H54 (cell line): Measurements from ENCODE around the gene TP53I13.

Experiments used
- DNase-seq: peaks from one replicate; pipeline ENCODE4 v3.0.0; 2011; ENCODE audit warnings: low spot score, mixed read lengths; ENCODE audit not compliant: insufficient read length
- FAIRE-seq: peaks from 3 replicates; lab custom pipeline; 2011; peaks lifted over from hg19 to GRCh38; lab: Jason Lieb, UNC
- POLR2A ChIP-seq: IDR thresholded peaks from 2 replicates; pipeline ENCODE4 v1.6.1; 2011; ENCODE audit warnings: low read depth, mild to moderate bottlenecking, low read length

Gene TP53I13

DNA sequence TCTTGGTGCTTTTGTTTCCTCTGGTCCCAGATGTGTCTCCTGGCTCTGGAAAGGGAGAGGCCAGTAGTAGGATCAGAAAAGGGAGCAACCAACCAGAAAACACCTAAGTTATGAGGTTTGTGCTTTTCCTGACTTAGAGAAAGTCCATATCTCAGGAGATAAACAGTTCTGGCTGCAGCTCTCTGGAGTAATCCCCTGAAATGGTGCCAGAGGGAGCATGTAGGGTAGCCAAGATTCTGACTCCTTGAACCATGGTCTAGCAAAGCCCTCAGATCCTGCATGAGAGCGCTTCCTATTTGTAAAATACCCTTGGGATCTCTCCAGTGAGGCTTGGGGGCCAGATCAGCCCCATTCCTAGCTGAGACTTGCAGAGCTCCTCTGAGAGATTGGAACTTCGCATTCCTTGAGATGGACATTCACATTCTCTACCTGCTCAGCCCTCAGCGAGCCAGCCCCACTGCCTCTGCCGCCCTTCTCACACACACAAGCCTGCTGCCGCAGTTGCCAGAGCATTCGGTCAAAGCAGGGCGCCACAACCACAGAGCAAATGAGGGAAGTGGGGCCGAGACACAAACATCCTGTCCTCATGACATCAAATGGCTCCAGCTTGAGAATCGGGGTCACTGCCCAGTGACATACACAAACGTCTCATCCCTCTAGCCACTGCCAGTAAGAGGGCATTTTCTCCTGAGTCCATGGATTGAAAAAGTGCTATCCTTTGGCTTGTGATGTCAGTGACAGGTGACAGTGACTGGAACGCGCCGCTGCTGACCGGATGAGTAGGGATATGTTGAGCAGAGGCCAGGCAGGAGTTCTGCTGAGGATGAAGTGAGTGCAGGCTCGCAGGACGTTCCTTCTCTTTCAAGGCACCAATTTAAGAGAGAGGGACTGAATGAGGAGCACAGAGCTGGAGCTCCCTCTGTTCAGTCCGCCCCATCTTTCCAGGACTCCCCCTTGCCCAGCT lies 6.7 kb upstream of the TP53I13 start:
- DNase-seq = no peak
- FAIRE-seq = no peak
- TF ChIP-seq POLR2A = no peak

DNA sequence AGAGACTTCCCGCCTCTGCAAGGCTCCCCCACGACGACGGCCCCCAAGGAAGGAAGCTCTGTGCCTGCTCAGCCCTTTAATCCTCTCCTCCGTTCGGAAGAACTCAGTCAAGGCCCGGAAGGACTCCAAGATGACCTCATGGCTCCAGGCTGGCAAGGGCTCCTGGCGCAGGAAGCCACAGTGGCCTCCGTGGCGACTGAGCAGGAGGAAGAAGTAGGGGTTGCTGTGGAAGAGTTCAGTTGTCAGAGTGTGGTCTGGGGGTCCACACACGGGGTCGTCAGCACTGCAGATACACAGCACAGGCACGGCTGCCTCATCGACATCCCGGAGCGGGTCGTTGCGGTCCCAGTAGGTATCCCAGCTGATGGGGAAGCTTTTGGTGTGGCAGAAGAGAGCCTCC lies 5.9 kb upstream of the TP53I13 start:
- TF ChIP-seq POLR2A = no peak
- no peak for FAIRE-seq
- DNase-seq = no peak

DNA sequence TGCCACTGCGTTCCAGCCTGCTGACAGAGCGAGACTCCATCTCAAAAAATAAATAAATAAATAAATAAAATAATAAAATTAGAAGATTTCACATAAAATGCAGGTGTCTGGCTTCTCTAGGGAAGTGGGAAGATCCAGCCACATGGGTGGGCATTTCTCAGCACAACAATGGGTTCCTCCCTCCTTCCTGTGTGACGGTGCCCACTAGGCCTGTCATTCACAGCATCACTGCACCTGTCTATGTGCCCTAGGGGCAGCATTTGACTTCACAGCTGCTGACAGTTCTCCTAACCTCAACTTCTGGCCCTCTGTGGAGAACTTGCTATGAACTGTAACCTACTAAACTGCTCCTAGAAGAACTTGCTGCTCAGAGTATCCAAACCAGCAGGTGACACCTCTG lies 4.7 kb upstream of the TP53I13 start:
- no peak for FAIRE-seq
- TF ChIP-seq POLR2A = no peak
- no peak for DNase-seq

DNA sequence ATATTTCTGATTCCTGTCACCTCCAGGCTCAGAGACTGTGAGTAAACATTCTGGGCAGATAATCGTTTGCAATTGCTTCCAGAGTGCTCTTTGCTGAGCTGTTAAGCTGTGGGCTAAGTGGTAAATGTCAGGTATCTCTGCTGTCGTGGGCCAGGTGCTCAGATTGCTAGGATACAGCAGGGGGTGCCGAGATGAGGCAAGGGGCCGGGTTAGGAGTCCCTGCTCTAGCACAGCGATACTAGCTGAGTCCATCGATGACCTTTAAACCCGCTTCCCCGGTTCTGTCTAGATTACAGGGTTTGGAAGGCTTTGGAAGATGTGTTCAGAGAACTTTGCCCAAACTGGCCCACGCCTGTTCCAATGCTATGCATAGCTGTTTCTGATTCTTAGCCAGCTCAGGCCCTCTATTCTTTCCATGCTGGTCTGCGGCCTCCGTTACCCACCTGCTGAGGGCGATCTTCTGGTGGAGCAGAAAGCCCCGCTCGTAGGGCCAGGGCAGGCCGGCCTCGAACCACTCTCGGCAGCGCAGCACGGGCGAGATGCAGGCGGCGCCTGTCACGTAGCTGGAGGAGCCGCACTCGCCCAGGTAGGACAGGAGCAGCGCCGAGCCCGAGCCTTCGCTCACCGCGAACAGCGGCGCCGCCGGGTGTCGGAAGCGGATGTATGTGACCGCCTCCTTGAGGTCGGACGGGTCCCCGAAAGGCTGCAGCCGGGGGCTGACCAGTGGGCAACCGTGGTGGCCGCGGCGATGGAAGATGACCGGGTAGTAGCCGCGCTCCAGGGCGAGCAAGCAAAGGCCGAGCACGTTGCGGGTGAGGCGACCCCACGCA lies 2.6 kb upstream of the TP53I13 start:
- FAIRE-seq (no peak), DNase-seq (no peak)
- no peak for TF ChIP-seq POLR2A

DNA sequence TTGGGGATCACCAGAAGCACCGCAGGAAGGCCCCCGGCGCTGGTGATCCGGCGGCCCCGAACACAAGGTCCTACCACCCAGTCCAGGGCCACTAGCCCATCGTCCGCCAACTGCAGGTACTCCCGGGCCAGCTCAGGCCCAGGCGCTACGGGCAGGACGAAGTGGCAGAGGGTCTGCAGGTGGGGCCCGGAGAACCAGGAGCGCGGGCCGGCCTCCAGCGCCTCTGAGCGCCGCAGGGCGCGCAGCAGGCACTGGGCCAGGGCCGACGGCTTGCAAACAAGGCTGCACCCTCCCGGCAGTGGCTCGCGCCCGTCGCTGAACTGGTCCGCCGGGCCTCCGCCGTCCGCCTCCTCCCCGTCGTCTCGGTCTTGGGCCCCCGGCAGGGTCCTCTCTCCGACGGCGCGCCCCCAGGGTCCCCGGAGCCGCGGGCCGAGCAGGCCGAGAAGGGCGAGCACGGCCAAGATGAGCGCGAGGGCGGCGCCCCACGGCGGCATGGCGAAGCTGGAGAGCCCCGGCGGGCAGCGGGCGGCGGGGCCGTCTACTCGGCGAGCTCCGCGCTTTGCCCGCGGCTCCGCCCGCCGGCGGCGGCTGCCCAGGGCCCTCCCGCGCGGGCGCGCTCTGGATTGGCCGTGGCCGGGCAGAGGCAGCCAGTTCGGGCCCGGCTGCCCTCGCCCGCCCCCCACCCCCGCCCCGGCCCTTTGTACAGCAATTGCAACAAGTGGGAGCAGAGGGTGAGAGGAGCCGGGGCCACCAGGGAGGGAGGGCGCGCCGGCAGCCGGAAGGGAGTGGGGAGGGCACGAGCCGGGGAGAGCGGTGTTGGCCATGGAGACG lies 1.8 kb upstream of the TP53I13 start, which contains the start of gene ABHD15:
Gene ABHD15, minus strand, starts transcription at position 565 of the 831 bp plus-strand sequence. Its CDS starts 71 bp downstream, at position 494.
- DNase-seq = peak; percentile 72
- 0 out of 2 replicates have a peak, but pooled peaks have one; percentile 10 for TF ChIP-seq POLR2A
- no peak for FAIRE-seq

DNA sequence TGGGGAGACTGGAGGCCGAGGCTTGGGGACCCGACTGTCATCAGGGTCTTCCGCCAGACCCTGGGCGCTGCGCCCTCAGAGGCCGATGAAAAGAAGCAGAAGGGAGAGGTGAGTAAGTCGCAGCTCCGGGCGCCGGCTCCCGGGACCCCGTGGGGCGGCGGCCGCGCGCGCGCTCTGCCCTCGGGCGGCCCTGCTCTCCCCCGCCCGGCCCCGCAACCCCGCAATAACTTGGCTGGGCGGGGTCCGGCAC lies 1.3 kb upstream of the TP53I13 start:
- FAIRE-seq (no peak), DNase-seq (no peak)
- TF ChIP-seq POLR2A = no peak

DNA sequence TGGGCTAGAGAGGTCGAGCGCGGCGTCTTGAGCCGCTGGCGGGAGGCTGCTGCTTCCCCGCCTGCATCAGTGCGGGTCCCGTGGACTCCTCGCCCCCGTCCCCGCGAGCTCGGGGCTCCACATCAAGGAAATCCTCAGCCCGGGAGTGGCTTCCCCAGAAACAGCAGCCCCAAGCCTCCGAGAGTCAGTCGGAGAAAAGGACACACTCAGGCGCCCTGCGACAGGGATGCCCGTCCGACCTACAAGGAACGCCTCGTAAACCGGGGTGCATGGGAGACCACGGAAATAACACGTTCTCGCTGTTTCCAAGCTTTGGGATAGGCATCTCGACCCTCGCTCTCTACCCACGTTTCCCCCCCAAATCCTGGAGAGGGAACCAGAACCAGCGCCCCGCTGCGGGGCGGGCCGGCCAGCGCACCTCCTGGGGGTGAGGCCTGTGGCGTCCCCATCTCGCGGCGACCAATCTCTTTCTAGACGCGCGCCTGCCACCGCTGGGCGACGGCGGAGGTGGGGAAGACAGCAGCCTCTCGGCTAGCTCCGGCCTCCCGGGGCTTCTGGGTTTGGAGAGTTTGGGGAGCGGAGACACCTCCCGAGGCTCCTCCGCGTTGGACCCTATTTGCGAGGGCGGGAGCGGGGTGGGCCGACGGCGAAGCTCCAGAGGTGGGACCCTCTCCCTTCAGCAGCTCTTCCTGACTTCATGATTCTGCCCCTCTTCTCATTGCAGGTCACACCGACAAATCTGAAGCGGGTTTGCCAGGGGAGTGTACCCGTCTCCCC lies 759 bp upstream of the TP53I13 start:
- peak; percentile 66 for DNase-seq
- TF ChIP-seq POLR2A = no peak; the same call in 1 of the 2 replicates
- FAIRE-seq = no peak

DNA sequence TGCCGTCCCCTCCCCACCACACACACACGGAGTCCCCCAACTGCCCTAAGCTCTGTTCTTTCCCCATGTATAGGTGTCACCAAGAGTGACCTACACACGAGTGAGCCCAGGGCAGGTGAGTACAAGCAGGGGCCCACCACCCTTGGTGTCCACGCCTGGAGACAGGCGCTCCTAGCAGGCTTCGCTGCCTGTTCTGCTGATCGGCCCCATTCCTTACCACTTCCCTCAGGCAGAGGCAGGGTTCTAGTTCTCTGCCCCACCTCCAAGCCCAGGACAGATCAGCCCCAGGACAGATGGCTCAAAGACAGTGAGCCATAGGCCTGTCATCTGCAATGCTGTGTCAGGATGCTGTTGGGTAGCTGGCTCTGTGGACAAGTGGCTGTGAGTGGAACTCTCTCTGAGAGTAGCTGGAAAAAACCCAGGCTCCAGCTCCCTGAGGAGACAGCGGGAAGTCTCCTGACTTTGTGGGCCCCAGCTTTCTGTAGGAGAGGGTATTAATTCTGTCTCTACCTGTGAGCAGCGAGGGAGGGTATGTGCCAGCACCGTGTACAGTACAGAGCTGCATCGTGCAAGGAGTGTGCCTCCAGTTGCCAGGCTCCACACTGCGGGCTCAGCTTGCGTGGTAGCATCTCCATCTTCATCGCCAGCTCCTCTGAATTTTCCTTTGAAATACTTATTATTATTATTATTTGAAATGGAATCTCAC lies 897 bp downstream of the TP53I13 start:
- no peak for FAIRE-seq
- DNase-seq = no peak

DNA sequence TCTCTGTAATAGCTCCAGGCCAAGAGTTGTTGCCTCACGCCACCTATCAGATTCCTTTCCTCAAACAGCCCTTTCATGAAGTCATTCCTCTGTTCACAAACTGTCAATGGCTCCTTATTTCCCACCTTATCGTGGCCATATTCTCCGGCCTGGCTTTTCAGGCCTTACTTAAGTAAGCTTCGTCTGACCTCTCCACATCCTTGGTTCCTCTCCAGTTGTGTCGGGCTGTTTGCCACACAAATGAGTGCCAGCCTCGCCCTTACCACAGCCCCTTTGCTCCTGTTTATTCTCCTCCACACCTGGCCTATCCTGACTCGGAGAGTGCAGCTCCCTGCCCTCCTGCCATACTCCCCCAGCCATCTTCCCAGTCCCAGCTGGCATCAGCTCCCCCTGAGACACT lies 2.0 kb downstream of the TP53I13 start:
- TF ChIP-seq POLR2A = no peak
- FAIRE-seq = no peak
- DNase-seq = no peak

More for the DNA sequence above, 897 bp downstream of the TP53I13 start:
- no peak for TF ChIP-seq POLR2A

DNA sequence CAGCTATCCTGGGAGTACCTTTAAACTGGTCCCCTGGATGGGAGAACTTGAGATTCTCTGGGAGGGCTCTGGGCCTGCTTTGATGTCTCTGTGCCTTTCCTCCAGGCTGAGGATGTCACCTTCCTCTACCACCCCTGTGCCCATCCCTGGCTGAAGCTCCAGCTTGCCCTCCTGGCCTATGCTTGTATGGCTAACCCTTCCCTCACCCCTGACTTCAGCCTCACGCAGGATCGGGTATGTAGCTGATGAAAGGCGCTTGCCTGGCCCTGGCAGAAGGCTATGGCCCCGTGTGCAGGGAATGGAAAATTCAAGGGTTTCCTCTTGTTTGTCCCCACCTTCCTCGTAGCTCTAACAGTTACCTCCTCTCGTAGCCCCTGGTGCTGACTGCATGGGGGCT lies 3.0 kb downstream of the TP53I13 start:
- no peak for TF ChIP-seq POLR2A
- DNase-seq (no peak), FAIRE-seq (no peak)

DNA sequence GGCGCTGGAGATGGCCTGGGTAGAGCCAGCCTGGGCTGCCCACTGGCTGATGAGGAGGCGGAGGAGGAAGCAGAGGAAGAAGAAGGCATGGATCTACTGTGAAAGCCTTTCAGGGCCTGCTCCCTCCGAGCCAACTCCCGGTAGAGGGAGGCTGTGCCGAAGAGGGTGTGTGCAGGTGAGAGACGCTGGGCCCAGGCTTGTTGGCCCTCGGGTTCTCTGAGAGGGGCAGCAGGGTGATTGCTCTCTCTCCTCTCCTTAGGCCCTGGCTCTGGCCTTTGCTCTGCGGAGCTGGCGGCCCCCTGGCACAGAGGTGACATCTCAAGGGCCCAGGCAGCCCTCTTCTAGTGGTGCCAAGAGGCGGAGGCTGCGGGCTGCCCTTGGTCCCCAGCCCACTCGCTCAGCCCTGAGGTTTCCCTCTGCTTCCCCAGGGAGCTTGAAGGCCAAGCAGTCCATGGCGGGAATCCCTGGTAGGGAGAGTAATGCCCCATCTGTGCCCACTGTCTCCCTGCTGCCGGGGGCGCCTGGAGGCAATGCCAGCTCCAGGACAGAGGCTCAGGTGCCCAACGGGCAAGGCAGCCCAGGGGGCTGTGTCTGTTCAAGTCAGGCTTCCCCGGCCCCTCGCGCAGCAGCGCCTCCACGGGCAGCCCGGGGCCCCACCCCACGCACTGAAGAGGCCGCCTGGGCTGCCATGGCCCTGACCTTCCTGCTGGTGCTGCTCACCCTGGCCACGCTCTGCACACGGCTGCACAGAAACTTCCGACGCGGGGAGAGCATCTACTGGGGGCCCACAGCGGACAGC lies 3.6 kb downstream of the TP53I13 start:
- FAIRE-seq (no peak), DNase-seq (no peak)
- no peak for TF ChIP-seq POLR2A
